GM23338 (cell line): ENCODE results near the gene NUCB2. TPM values are rescaled to one million over a fixed set of nuclear protein-coding genes. Genes with fewer than 3 reads are reported as not detected.

Source experiments
- ATAC-seq: fragments of 200-7000 bp; cut with Tn5 transposase; 3 replicates; pipeline ENCODE4 v1.9.1; 2020
- DNase-seq: peaks from one replicate; pipeline ENCODE4 v3.0.0-alpha.2; 2015; ENCODE audit warnings: low spot score
- H2AFZ ChIP-seq: fragments of 200-600 bp; sonication (generic); 2 replicates; pipeline ENCODE4 v1.8.0; 2016; ENCODE audit warnings: antibody characterized with exemption, mild to moderate bottlenecking, moderate library complexity
- H3F3A ChIP-seq: fragments of 200-600 bp; sonication (generic); replicated peaks from 2 replicates; pipeline ENCODE4 v1.8.0; 2017; ENCODE audit warnings: antibody characterized with exemption, mixed run types, low read depth
- H3K27ac ChIP-seq: fragments of 200-600 bp; sonication (generic); 2 replicates; pipeline ENCODE4 v1.6.1; 2016; ENCODE audit warnings: low read depth
- H3K27me3 ChIP-seq: fragments of 200-600 bp; sonication (generic); 2 replicates; pipeline ENCODE4 v1.8.0; 2016; ENCODE audit warnings: mild to moderate bottlenecking, mixed run types, moderate library complexity; ENCODE audit not compliant: insufficient read depth
- H3K36me3 ChIP-seq: fragments of 200-600 bp; sonication (generic); 2 replicates; pipeline ENCODE4 v1.8.0; 2016; ENCODE audit warnings: mild to moderate bottlenecking; ENCODE audit not compliant: insufficient read depth
- H3K4me1 ChIP-seq: fragments of 200-600 bp; sonication (generic); 2 replicates; pipeline ENCODE4 v1.8.0; 2016; ENCODE audit warnings: mild to moderate bottlenecking, moderate library complexity; ENCODE audit not compliant: insufficient read depth
- H3K4me2 ChIP-seq: fragments of 200-600 bp; sonication (generic); 2 replicates; pipeline ENCODE4 v1.7.1; 2017; ENCODE audit warnings: mixed run types
- H3K4me3 ChIP-seq: fragments of 200-600 bp; sonication (generic); 2 replicates; pipeline ENCODE4 v1.6.1; 2016; ENCODE audit warnings: mixed run types
- H3K79me2 ChIP-seq: fragments of 200-600 bp; sonication (generic); replicated peaks from 2 replicates; pipeline ENCODE4 v1.8.0; 2017; ENCODE audit warnings: mild to moderate bottlenecking; ENCODE audit not compliant: insufficient read depth
- H3K9me2 ChIP-seq: fragments of 200-600 bp; sonication (generic); 2 replicates; pipeline ENCODE4 v1.8.0; 2017; ENCODE audit not compliant: insufficient read depth
- H4K20me1 ChIP-seq: fragments of 200-600 bp; sonication (generic); replicated peaks from 2 replicates; pipeline ENCODE4 v1.8.0; 2017; ENCODE audit warnings: mild to moderate bottlenecking; ENCODE audit not compliant: insufficient read depth
- H3K27ac Mint-ChIP-seq: 2 replicates; pipeline ENCODE4 v1.8.0; 2020; ENCODE audit warnings: inconsistent platforms, mild to moderate bottlenecking, moderate library complexity, mixed read lengths
- H3K27me3 Mint-ChIP-seq: 3 replicates; pipeline ENCODE4 v1.8.0; 2022; ENCODE audit warnings: low read depth, mild to moderate bottlenecking, moderate library complexity, mixed read lengths, inconsistent platforms; ENCODE audit not compliant: insufficient read depth, poor library complexity
- H3K36me3 Mint-ChIP-seq: 3 replicates; pipeline ENCODE4 v1.8.0; 2021; ENCODE audit warnings: low read depth, mild to moderate bottlenecking, inconsistent platforms, moderate library complexity, mixed read lengths
- H3K4me1 Mint-ChIP-seq: 3 replicates; pipeline ENCODE4 v1.8.0; 2020; ENCODE audit warnings: mild to moderate bottlenecking, inconsistent platforms, mixed read lengths
- H3K4me3 Mint-ChIP-seq: 3 replicates; pipeline ENCODE4 v1.8.0; 2021; ENCODE audit warnings: moderate library complexity, mild to moderate bottlenecking, inconsistent platforms, mixed read lengths
- H3K9me3 Mint-ChIP-seq: 3 replicates; pipeline ENCODE4 v1.8.0; 2020; ENCODE audit warnings: moderate library complexity, mild to moderate bottlenecking, inconsistent platforms, mixed read lengths
- JUNB ChIP-seq: IDR thresholded peaks from one replicate; pipeline ENCODE4 v1.6.1; 2016; ENCODE audit warnings: antibody characterized with exemption; ENCODE audit not compliant: unreplicated experiment
- NANOG ChIP-seq: IDR thresholded peaks from 2 replicates; pipeline ENCODE4 v1.6.1; 2016; ENCODE audit warnings: antibody characterized with exemption, borderline replicate concordance
- POLR2AphosphoS5 ChIP-seq: IDR thresholded peaks from 2 replicates; pipeline ENCODE4 v1.6.1; 2016; ENCODE audit warnings: antibody characterized with exemption, low read depth
- STAT1 ChIP-seq: IDR thresholded peaks from one replicate; pipeline ENCODE4 v1.6.1; 2016; ENCODE audit warnings: antibody characterized with exemption; ENCODE audit not compliant: unreplicated experiment
- ZNF331 ChIP-seq: fragments of 250-450 bp; sonication (Bioruptor Pico); IDR thresholded peaks from 2 replicates; pipeline ENCODE4 v1.5.0; 2020; ENCODE audit warnings: low read depth, mild to moderate bottlenecking, moderate library complexity
- polyA plus RNA-seq: library from polyadenylated mRNA; unstranded; fragments of >200 nt; fragmentation: Nextera tagmentation; extraction: Ambion mirVana; gene quantifications from 2 replicates; pipeline ENCODE4 v1.2.1, GENCODE V29; 2016
- total RNA-seq: library from RNA; depleted of rRNA; stranded (reverse); fragments of >200 nt; shearing (Covaris generic); gene quantifications from 2 replicates; pipeline ENCODE4 v1.2.3, GENCODE V29; 2014
- TF ChIP-seq, protein P1 (sequence below): IDR thresholded peaks from 2 replicates; pipeline ENCODE4 v1.6.1; 2016; ENCODE audit warnings: antibody characterized with exemption
- TF ChIP-seq, protein P2 (sequence below): IDR thresholded peaks from one replicate; pipeline ENCODE4 v1.6.1; 2018; ENCODE audit warnings: antibody characterized with exemption; ENCODE audit not compliant: unreplicated experiment
- TF ChIP-seq, protein P3 (sequence below), 2 experiments: fragments of 200-600 bp in 1 of 2; sonication (generic) in 1 of 2; conservative IDR thresholded peaks; 2 replicates each; pipeline versions ENCODE4 v1.5.1 to v1.6.1; 2016 to 2017; ENCODE audit warnings: antibody characterized with exemption in 2 of 2, low read depth in 2 of 2, mild to moderate bottlenecking in 2 of 2, moderate library complexity in 1 of 2
- TF ChIP-seq, protein P4 (sequence below): fragments of 250-450 bp; sonication (Bioruptor Pico); IDR thresholded peaks from 2 replicates; pipeline ENCODE4 v1.5.0; 2020; ENCODE audit warnings: mild to moderate bottlenecking, moderate library complexity

NUCB2 gene
- total and polyA plus RNA-seq, 2 experiments from 2014 or later, result 16.6 to 86.9 TPM

DNA sequence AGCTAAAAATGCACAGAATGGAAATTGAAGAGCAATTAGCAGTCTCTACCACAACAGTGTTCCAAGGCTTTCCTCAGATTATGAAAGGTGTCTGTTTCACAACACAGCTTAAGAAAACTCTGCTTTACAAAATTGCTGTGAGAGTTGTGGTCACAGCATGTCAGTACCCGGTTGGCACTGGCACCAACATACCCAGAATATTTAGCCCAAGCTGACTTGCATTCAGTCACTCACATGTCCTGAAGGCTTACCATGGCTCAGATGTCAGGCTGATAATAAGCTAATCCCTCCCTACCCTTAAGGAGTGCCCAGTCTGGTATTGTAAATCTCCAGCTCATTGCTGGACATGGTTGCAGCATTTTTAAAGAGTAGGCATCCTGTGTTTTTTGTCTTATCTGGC lies 90.0 kb downstream of the NUCB2 start (continued):
- TF ChIP-seq, protein P1, sequence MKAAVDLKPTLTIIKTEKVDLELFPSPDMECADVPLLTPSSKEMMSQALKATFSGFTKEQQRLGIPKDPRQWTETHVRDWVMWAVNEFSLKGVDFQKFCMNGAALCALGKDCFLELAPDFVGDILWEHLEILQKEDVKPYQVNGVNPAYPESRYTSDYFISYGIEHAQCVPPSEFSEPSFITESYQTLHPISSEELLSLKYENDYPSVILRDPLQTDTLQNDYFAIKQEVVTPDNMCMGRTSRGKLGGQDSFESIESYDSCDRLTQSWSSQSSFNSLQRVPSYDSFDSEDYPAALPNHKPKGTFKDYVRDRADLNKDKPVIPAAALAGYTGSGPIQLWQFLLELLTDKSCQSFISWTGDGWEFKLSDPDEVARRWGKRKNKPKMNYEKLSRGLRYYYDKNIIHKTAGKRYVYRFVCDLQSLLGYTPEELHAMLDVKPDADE, result no peak
- TF ChIP-seq NANOG (no peak), ZNF331 (CRISPR knock-in tag) (no peak), POLR2AphosphoS5 (no peak), STAT1 (no peak)

DNA sequence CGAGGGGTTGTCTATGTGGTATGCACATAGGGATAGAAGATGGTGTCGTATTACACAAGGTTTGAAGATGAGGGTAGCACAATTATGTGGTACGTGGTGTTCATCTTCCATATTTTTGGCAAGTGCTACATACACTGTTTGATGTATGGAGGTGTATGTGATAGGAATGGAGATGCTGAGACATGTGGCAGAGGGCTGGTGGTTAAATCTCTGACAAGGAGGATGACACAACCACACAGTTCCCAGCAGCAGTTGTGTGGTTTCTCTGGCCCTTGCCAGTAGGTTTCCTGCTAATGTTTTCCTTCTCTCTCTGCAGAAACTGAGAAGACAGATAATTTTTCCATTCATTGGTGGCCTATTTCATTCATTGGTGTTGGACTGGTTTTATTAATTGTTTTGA lies 92.0 kb downstream of the NUCB2 start:
- Histone ChIP-seq H3K9me2 (no peaks in the 10 kb centered on the region), H3K36me3 (peaks cover 9% of the 10 kb centered on the region; the same call in 1 of the 2 replicates), H3K27me3 (no peaks in the 10 kb centered on the region), H3F3A (no peaks in the 10 kb centered on the region), H3K4me2 (no peak overlapping the region), H4K20me1 (no peaks in the 10 kb centered on the region), H3K4me1 (no peaks in the 10 kb centered on the region), H3K4me3 (no peak overlapping the region), H3K27ac (no peak overlapping the region), H3K79me2 (no peaks in the 10 kb centered on the region), H2AFZ (no peak overlapping the region)
- DNase-seq (no peak), ATAC-seq (no peak)
- Mint-ChIP-seq H3K4me1 (no peaks in the 10 kb centered on the region), H3K27ac (no peak overlapping the region), H3K9me3 (peaks cover 60% of the 10 kb centered on the region), H3K36me3 (peaks cover 57% of the 10 kb centered on the region), H3K27me3 (no peaks in the 10 kb centered on the region), H3K4me3 (no peak overlapping the region)
- TF ChIP-seq, protein P2, sequence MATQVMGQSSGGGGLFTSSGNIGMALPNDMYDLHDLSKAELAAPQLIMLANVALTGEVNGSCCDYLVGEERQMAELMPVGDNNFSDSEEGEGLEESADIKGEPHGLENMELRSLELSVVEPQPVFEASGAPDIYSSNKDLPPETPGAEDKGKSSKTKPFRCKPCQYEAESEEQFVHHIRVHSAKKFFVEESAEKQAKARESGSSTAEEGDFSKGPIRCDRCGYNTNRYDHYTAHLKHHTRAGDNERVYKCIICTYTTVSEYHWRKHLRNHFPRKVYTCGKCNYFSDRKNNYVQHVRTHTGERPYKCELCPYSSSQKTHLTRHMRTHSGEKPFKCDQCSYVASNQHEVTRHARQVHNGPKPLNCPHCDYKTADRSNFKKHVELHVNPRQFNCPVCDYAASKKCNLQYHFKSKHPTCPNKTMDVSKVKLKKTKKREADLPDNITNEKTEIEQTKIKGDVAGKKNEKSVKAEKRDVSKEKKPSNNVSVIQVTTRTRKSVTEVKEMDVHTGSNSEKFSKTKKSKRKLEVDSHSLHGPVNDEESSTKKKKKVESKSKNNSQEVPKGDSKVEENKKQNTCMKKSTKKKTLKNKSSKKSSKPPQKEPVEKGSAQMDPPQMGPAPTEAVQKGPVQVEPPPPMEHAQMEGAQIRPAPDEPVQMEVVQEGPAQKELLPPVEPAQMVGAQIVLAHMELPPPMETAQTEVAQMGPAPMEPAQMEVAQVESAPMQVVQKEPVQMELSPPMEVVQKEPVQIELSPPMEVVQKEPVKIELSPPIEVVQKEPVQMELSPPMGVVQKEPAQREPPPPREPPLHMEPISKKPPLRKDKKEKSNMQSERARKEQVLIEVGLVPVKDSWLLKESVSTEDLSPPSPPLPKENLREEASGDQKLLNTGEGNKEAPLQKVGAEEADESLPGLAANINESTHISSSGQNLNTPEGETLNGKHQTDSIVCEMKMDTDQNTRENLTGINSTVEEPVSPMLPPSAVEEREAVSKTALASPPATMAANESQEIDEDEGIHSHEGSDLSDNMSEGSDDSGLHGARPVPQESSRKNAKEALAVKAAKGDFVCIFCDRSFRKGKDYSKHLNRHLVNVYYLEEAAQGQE, result no peak
- TF ChIP-seq, protein P3, sequence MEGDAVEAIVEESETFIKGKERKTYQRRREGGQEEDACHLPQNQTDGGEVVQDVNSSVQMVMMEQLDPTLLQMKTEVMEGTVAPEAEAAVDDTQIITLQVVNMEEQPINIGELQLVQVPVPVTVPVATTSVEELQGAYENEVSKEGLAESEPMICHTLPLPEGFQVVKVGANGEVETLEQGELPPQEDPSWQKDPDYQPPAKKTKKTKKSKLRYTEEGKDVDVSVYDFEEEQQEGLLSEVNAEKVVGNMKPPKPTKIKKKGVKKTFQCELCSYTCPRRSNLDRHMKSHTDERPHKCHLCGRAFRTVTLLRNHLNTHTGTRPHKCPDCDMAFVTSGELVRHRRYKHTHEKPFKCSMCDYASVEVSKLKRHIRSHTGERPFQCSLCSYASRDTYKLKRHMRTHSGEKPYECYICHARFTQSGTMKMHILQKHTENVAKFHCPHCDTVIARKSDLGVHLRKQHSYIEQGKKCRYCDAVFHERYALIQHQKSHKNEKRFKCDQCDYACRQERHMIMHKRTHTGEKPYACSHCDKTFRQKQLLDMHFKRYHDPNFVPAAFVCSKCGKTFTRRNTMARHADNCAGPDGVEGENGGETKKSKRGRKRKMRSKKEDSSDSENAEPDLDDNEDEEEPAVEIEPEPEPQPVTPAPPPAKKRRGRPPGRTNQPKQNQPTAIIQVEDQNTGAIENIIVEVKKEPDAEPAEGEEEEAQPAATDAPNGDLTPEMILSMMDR (conservative IDR thresholded peaks at IDR 0.05; ENCODE audit: low read depth in 2 of 2), result no peak
- TF ChIP-seq ZNF331 (CRISPR knock-in tag), result no peak
- TF ChIP-seq, protein P1, result no peak
- no peak for TF ChIP-seq JUNB
- TF ChIP-seq NANOG, result no peak
- TF ChIP-seq, protein P4, sequence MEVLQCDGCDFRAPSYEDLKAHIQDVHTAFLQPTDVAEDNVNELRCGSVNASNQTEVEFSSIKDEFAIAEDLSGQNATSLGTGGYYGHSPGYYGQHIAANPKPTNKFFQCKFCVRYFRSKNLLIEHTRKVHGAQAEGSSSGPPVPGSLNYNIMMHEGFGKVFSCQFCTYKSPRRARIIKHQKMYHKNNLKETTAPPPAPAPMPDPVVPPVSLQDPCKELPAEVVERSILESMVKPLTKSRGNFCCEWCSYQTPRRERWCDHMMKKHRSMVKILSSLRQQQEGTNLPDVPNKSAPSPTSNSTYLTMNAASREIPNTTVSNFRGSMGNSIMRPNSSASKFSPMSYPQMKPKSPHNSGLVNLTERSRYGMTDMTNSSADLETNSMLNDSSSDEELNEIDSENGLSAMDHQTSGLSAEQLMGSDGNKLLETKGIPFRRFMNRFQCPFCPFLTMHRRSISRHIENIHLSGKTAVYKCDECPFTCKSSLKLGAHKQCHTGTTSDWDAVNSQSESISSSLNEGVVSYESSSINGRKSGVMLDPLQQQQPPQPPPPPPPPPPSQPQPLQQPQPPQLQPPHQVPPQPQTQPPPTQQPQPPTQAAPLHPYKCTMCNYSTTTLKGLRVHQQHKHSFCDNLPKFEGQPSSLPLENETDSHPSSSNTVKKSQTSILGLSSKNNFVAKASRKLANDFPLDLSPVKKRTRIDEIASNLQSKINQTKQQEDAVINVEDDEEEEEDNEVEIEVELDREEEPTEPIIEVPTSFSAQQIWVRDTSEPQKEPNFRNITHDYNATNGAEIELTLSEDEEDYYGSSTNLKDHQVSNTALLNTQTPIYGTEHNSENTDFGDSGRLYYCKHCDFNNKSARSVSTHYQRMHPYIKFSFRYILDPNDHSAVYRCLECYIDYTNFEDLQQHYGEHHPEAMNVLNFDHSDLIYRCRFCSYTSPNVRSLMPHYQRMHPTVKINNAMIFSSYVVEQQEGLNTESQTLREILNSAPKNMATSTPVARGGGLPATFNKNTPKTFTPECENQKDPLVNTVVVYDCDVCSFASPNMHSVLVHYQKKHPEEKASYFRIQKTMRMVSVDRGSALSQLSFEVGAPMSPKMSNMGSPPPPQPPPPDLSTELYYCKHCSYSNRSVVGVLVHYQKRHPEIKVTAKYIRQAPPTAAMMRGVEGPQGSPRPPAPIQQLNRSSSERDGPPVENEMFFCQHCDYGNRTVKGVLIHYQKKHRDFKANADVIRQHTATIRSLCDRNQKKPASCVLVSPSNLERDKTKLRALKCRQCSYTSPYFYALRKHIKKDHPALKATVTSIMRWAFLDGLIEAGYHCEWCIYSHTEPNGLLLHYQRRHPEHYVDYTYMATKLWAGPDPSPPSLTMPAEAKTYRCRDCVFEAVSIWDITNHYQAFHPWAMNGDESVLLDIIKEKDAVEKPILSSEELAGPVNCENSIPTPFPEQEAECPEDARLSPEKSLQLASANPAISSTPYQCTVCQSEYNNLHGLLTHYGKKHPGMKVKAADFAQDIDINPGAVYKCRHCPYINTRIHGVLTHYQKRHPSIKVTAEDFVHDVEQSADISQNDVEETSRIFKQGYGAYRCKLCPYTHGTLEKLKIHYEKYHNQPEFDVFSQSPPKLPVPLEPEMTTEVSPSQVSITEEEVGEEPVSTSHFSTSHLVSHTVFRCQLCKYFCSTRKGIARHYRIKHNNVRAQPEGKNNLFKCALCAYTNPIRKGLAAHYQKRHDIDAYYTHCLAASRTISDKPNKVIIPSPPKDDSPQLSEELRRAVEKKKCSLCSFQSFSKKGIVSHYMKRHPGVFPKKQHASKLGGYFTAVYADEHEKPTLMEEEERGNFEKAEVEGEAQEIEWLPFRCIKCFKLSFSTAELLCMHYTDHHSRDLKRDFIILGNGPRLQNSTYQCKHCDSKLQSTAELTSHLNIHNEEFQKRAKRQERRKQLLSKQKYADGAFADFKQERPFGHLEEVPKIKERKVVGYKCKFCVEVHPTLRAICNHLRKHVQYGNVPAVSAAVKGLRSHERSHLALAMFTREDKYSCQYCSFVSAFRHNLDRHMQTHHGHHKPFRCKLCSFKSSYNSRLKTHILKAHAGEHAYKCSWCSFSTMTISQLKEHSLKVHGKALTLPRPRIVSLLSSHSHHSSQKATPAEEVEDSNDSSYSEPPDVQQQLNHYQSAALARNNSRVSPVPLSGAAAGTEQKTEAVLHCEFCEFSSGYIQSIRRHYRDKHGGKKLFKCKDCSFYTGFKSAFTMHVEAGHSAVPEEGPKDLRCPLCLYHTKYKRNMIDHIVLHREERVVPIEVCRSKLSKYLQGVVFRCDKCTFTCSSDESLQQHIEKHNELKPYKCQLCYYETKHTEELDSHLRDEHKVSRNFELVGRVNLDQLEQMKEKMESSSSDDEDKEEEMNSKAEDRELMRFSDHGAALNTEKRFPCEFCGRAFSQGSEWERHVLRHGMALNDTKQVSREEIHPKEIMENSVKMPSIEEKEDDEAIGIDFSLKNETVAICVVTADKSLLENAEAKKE (CRISPR knock-in tag), result no peak
